Measurements from ENCODE around the gene FCGR3B. TPM values are rescaled to one million over a fixed set of nuclear protein-coding genes. Genes with fewer than 3 reads are reported as not detected.
"Not testable (repeated sequence)": the region's sequence is repeated elsewhere in the genome, so short reads cannot be mapped to it uniquely, and the experiment has no call there.

FCGR3B gene
- total RNA-seq, 2 donors from 2014 or later: not detected

DNA sequence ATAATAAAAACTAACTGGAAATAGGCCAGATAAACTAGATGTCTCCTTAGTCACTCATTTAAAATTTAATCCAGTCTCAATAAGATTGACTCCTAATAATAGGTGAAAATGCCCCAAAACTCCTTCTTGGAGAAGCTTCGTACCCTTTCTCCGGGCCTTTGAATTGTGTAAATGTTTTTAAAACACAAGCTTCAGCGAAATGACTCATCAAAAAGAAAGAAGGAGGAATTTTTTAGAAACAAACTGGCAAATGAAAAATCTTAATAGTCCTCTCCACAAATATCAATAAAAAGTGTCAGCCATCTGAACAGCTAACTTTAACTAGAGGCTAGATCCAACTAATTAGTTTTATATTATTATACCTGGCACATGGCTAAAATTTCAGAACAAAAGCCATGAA is 33.9 kb downstream of the FCGR3B start:
- not testable (repeated sequence) for H3K27ac Mint-ChIP-seq; H3K36me3 Mint-ChIP-seq (ENCODE audit: low read depth); ATAC-seq (replicated peaks); H3K27me3 Mint-ChIP-seq; H3K9me3 Mint-ChIP-seq; H3K4me3 Mint-ChIP-seq; H3K4me1 Mint-ChIP-seq

- not testable (repeated sequence) for H3K4me1 Mint-ChIP-seq, H3K9me3 Mint-ChIP-seq
Observed at GRCh38 chr1:161595583-161595982, 35.4 kb downstream of the FCGR3B start.

DNA sequence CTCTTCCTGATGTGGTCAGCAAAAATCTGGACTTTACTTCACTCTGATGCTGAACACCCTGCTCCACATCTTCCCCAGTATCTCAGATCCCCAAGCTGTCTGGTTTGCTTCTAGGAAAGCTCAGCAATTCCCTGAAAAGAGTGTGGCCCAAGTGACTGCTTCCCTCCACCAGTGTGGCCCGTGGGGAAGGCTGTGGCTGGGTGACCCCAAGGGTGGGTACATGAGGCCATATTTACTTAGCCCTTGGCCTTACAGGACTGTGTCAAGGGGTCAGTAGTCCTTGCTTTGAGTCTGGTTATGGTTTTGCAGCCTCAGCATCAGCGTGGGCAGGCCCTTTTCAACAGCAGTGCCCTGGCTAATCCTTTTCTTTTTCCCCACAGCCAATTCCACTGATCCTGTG is 35.8 kb downstream of the FCGR3B start:
- H3K4me3 Mint-ChIP-seq; H3K4me1 Mint-ChIP-seq; H3K36me3 Mint-ChIP-seq (ENCODE audit: low read depth); ATAC-seq (replicated peaks); H3K27me3 Mint-ChIP-seq; H3K9me3 Mint-ChIP-seq; H3K27ac Mint-ChIP-seq: not testable (repeated sequence)

More at GRCh38 chr1:161595583-161595982, 35.4 kb downstream of the FCGR3B start:
- not testable (repeated sequence) for H3K27me3 Mint-ChIP-seq; H3K27ac Mint-ChIP-seq; ATAC-seq (replicated peaks); H3K4me3 Mint-ChIP-seq; H3K36me3 Mint-ChIP-seq (ENCODE audit: low read depth)

- not testable (repeated sequence) for H3K27ac Mint-ChIP-seq; H3K4me1 Mint-ChIP-seq; H3K27me3 Mint-ChIP-seq; H3K9me3 Mint-ChIP-seq; H3K4me3 Mint-ChIP-seq; H3K36me3 Mint-ChIP-seq (ENCODE audit: low read depth); ATAC-seq (replicated peaks)
Observed at GRCh38 chr1:161594269-161594984, 36.5 kb downstream of the FCGR3B start.

- H3K4me1 Mint-ChIP-seq; H3K27ac Mint-ChIP-seq; H3K36me3 Mint-ChIP-seq (ENCODE audit: low read depth); H3K27me3 Mint-ChIP-seq; ATAC-seq (replicated peaks); H3K9me3 Mint-ChIP-seq; H3K4me3 Mint-ChIP-seq: not testable (repeated sequence)
Observed at GRCh38 chr1:161593092-161593755, 37.8 kb downstream of the FCGR3B start.

DNA sequence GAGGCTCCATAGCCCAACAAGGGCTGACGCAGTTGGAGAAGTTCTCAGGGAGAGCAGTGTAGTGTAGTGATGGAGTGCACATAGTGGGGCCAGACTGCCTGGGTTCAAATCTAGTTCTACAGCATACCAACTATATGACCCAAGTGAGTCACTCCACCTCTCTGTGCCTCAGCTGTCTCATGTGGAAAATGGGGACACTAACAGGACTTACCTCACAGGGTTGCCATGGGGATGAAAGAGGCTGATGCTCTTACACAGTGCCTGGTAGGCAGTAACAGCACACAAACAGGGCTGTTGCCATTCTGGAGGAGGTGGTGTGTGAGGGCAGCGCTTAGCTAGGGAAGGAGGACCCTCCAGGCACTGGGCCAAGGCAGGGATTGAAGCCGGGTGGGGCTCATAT is 38.4 kb downstream of the FCGR3B start:
- H3K4me1 Mint-ChIP-seq; H3K9me3 Mint-ChIP-seq; H3K27ac Mint-ChIP-seq; H3K27me3 Mint-ChIP-seq; H3K4me3 Mint-ChIP-seq; H3K36me3 Mint-ChIP-seq (ENCODE audit: low read depth): not testable (repeated sequence)
- ATAC-seq (replicated peaks): peak; percentile 62

GRCh38 chr1:161589920-161590319 is 41.1 kb downstream of the FCGR3B start:
- H3K27ac Mint-ChIP-seq; H3K36me3 Mint-ChIP-seq (ENCODE audit: low read depth); H3K4me1 Mint-ChIP-seq; H3K27me3 Mint-ChIP-seq; H3K4me3 Mint-ChIP-seq; H3K9me3 Mint-ChIP-seq: not testable (repeated sequence)
- ATAC-seq (replicated peaks): peak; percentile 66

GRCh38 chr1:161589365-161589764 is 41.6 kb downstream of the FCGR3B start:
- H3K4me3 Mint-ChIP-seq; H3K4me1 Mint-ChIP-seq; H3K9me3 Mint-ChIP-seq; ATAC-seq (replicated peaks); H3K27ac Mint-ChIP-seq; H3K27me3 Mint-ChIP-seq; H3K36me3 Mint-ChIP-seq (ENCODE audit: low read depth): not testable (repeated sequence)

DNA sequence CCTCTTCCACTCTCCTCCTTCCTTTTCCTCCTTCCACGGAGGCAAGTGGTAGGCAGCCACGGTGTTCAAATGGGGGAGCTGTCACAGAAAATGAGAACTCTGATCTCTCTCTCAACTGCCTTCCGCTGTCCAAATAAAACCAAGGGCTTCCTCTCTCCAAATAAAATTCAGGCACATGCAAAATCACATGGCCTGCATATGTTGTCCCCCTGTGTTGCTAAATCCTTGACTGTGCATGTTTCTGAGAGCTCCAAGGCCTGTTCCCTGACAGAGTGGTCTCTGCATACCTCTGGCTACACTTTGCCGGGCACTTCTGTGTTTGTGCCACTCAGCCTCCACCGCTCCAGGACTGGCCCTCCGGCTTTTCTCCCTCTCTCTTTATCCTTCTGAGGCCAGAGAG is 42.4 kb downstream of the FCGR3B start:
- not testable (repeated sequence) for ATAC-seq (replicated peaks); H3K36me3 Mint-ChIP-seq (ENCODE audit: low read depth); H3K27ac Mint-ChIP-seq; H3K9me3 Mint-ChIP-seq; H3K27me3 Mint-ChIP-seq; H3K4me3 Mint-ChIP-seq; H3K4me1 Mint-ChIP-seq

DNA sequence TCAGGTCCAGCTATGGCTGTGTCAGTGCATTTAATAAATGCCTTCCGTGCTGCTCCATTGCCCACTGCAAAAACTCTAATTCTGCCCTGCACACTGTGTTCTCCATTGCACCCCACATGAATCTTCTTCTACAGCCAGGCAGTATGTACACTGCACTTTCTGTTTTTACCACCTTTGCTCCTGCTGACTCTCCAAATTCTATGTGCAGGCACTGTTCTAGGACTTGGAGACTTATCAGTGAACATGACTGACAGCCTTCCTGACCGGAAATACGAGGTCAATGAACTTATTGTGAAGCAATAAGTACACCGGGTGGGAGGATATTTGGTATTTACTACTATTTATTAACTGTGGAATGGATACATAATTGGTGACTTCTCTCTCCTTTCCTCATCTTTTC is 48.1 kb downstream of the FCGR3B start:
- not testable (repeated sequence) for H3K9me3 Mint-ChIP-seq; H3K27ac Mint-ChIP-seq; H3K27me3 Mint-ChIP-seq; H3K36me3 Mint-ChIP-seq (ENCODE audit: low read depth); H3K4me3 Mint-ChIP-seq; H3K4me1 Mint-ChIP-seq; ATAC-seq (replicated peaks)

GRCh38 chr1:161580879-161581537 is 50.0 kb downstream of the FCGR3B start:
- H3K4me3 Mint-ChIP-seq, H3K9me3 Mint-ChIP-seq, H3K4me1 Mint-ChIP-seq: not testable (repeated sequence)

DNA sequence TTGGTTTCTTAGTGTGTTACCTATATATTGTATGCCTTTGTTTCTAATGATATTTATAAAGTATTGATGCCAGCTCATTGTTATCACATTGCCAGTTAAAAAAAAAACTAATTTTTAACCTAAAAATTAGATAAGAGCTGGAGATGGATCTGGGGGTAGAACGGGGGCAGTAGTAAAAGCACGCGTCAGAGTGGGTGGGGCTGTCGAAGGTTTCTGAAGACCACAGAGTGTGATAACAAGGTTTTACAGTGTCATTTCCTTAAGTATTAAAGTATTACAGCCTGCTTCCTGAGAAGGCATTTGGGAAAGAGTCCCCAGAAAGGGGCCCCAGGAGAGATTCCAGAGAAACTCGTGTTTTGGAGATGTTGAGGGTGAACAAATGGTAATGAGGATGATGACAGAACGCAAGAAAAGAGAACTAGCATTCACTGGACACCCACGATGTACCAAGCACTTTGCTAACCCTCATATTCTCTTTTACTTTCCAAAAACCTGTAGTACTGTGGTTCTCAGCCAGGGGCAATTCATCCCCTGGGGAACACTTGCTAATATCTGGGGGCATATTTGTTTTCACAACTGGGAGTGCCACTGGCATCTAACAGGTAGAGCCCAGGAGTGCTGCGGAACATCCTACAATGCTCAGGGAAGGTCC is 51.0 kb downstream of the FCGR3B start:
- not testable (repeated sequence) for H3K27me3 Mint-ChIP-seq; H3K27ac Mint-ChIP-seq; H3K4me1 Mint-ChIP-seq; ATAC-seq (replicated peaks); H3K9me3 Mint-ChIP-seq; H3K4me3 Mint-ChIP-seq; H3K36me3 Mint-ChIP-seq (ENCODE audit: low read depth)

More at GRCh38 chr1:161580879-161581537, 50.0 kb downstream of the FCGR3B start:
- H3K27ac Mint-ChIP-seq; ATAC-seq (replicated peaks); H3K36me3 Mint-ChIP-seq (ENCODE audit: low read depth); H3K27me3 Mint-ChIP-seq: not testable (repeated sequence)

DNA sequence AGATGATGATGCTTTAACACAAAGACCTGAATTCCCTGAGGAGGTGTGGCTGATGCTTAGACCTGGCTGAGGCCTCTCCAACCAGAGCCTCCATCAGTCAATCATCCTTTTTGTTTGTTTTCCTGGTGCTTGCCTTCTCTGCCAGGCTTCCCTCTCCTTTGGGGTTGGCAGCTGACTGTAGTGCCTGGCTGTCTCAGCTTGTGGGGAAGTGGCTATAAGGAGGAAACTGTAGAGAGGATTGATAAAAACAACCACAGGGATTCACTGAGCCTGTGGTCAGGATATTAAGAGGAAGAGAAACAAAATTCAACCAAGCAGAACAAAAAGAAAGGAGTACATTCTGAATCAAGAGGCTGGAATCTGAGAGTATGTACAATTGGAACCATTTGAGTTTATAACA is 54.3 kb downstream of the FCGR3B start:
- not testable (repeated sequence) for H3K36me3 Mint-ChIP-seq (ENCODE audit: low read depth)

More for the DNA sequence above, 54.3 kb downstream of the FCGR3B start:
- ATAC-seq (replicated peaks); H3K27ac Mint-ChIP-seq; H3K4me1 Mint-ChIP-seq; H3K4me3 Mint-ChIP-seq; H3K27me3 Mint-ChIP-seq; H3K9me3 Mint-ChIP-seq: not testable (repeated sequence)
